ENCODE results near the gene MAPK14. TPM values are rescaled to one million over a fixed set of nuclear protein-coding genes. Genes with fewer than 3 reads are reported as not detected.

Gene MAPK14
- total RNA-seq, 4 donors from 2014 or later: 44.4 to 91.7 (median 59.1) TPM

- Histone ChIP-seq H3K36me3 (peaks cover 0 to 31% (median 0%) of the 10 kb centered on the region in 3 donors), H3K27ac (peak within 1 kb of the TSS; percentile 81 to 98 (median 92)), H3K9me3 (no peaks in the 10 kb centered on the region), H3K4me3 (peak within 1 kb of the TSS; percentile 55 to 79 (median 74)), H3K27me3 (peaks cover 0 to 15% (median 0%) of the 10 kb centered on the region in 4 donors), H3K4me1 (peaks cover 18 to 72% (median 21%) of the 10 kb centered on the region in 3 donors)
- no peak for TF ChIP-seq CTCF (IDR thresholded peaks at IDR 0.05)
- TF ChIP-seq POLR2A (IDR thresholded peaks at IDR 0.05): peak in 1 of 4 donors; percentile 19
- no peak for DNase-seq
- WGBS, 2 donors: 6 to 7% methylated on average over 2 to 5 of the region's 59 CpGs
- intact Hi-C loops (cut with DNase I): loop anchor here (5.0 to 10.0 kb wide), 2 partner anchors 67 to 235 kb away; partner anchors contain the start of gene BRPF3
Observed at GRCh38 chr6:36129941-36130666, 102.5 kb downstream of the MAPK14 start, which contains the start of gene MAPK13. TSS of gene MAPK13 (plus strand) at chr6:36130513. CDS start at chr6:36130583, 70 bp downstream.

GRCh38 chr6:36130667-36131510 is 103.3 kb downstream of the MAPK14 start:
- Histone ChIP-seq H3K4me3 (peak overlapping the region; percentile 55 to 79 (median 74)), H3K9me3 (no peaks in the 10 kb centered on the region), H3K36me3 (peaks cover 0 to 39% (median 0%) of the 10 kb centered on the region in 3 donors), H3K27me3 (peaks cover 0 to 15% (median 0%) of the 10 kb centered on the region in 4 donors), H3K4me1 (peaks cover 18 to 78% (median 21%) of the 10 kb centered on the region in 3 donors), H3K27ac (peak overlapping the region; percentile 81 to 98 (median 92))
- DNase-seq: no peak
- intact Hi-C loops (cut with DNase I): no loop called here
- no peak for TF ChIP-seq CTCF (IDR thresholded peaks at IDR 0.05)
- TF ChIP-seq POLR2A (IDR thresholded peaks at IDR 0.05): peak in 1 of 4 donors; percentile 3
- WGBS, 2 donors: 7 to 45% methylated on average over 3 to 5 of the region's 52 CpGs

- peak overlapping the region; percentile 55 to 79 (median 74) for H3K4me3 ChIP-seq
- intact Hi-C loops (cut with DNase I): no loop called here
- peaks cover 0 to 15% (median 0%) of the 10 kb centered on the region in 4 donors for H3K27me3 ChIP-seq
- H3K27ac ChIP-seq: peak overlapping the region; percentile 81 to 98 (median 92)
- H3K36me3 ChIP-seq: peaks cover 0 to 47% (median 0%) of the 10 kb centered on the region in 3 donors
- WGBS, 2 donors: 4 to 6% methylated on average over 5 to 6 of the region's 8 CpGs
- H3K4me1 ChIP-seq: peaks cover 18 to 75% (median 21%) of the 10 kb centered on the region in 3 donors
- TF ChIP-seq POLR2A (IDR thresholded peaks at IDR 0.05): peak in 1 of 4 donors; percentile 27
- no peak for TF ChIP-seq CTCF (IDR thresholded peaks at IDR 0.05)
- no peaks in the 10 kb centered on the region for H3K9me3 ChIP-seq
- no peak for DNase-seq
Observed at GRCh38 chr6:36131511-36132245, 104.1 kb downstream of the MAPK14 start.

- WGBS, 2 donors: 100% methylated on average over 2 of the region's 5 CpGs; no CpG with 5 or more reads in 1 of the 2 donors
- Histone ChIP-seq H3K4me3 (peak overlapping the region in 2 of 4 donors; percentile 76 to 79), H3K4me1 (peaks cover 18 to 69% (median 21%) of the 10 kb centered on the region in 3 donors)
Observed at GRCh38 chr6:36132246-36132895, 104.8 kb downstream of the MAPK14 start.

More at GRCh38 chr6:36132246-36132895, 104.8 kb downstream of the MAPK14 start:
- Histone ChIP-seq H3K36me3 (peaks cover 0 to 54% (median 0%) of the 10 kb centered on the region in 3 donors), H3K27me3 (peaks cover 0 to 15% (median 0%) of the 10 kb centered on the region in 4 donors), H3K27ac (peak overlapping the region; percentile 81 to 98 (median 92)), H3K9me3 (no peaks in the 10 kb centered on the region)
- intact Hi-C loops (cut with DNase I): no loop called here
- no peak for DNase-seq
- no peak for TF ChIP-seq CTCF (IDR thresholded peaks at IDR 0.05)
- TF ChIP-seq POLR2A (IDR thresholded peaks at IDR 0.05): no peak
